WTC11 (cell line): Measurements from ENCODE around the gene COL16A1. TPM values are rescaled to one million over a fixed set of nuclear protein-coding genes. Genes with fewer than 3 reads are reported as not detected.

Experiments used
- ATAC-seq: fragments of 200-7000 bp; cut with Tn5 transposase; 2 replicates; pipeline ENCODE4 v1.10.0; 2021; ENCODE audit warnings: mild to moderate bottlenecking, moderate library complexity
- CTCF ChIA-PET: fragments of 300-600 bp; sonication (Branson Sonifier 250); formaldehyde crosslinking; loops from one replicate; lab custom pipeline; 2021; ENCODE audit warnings: antibody characterized with exemption; lab: Charles Lee
- POLR2A ChIA-PET: fragments of 350-600 bp; sonication (Branson Sonifier 250); formaldehyde crosslinking; loops from one replicate; lab custom pipeline; 2021; ENCODE audit warnings: antibody characterized with exemption; lab: Charles Lee
- DNase-seq: peaks from one replicate; pipeline ENCODE4 v3.0.0; 2021; ENCODE audit warnings: low spot score
- H3K27ac Mint-ChIP-seq: 2 replicates; pipeline ENCODE4 v1.8.0; 2021; ENCODE audit warnings: mixed read lengths
- H3K27me3 Mint-ChIP-seq: 2 replicates; pipeline ENCODE4 v1.8.0; 2021; ENCODE audit warnings: low read depth, mild to moderate bottlenecking, moderate library complexity, mixed read lengths
- H3K36me3 Mint-ChIP-seq: 2 replicates; pipeline ENCODE4 v1.8.0; 2021; ENCODE audit warnings: mixed read lengths
- H3K4me1 Mint-ChIP-seq: 2 replicates; pipeline ENCODE4 v1.8.0; 2022; ENCODE audit warnings: mixed read lengths
- H3K4me3 Mint-ChIP-seq: 2 replicates; pipeline ENCODE4 v1.8.0; 2021; ENCODE audit warnings: mild to moderate bottlenecking, moderate library complexity, mixed read lengths
- H3K9me3 Mint-ChIP-seq: 2 replicates; pipeline ENCODE4 v1.8.0; 2021; ENCODE audit warnings: mixed read lengths
- ATF6 ChIP-seq: sonication (generic); formaldehyde crosslinking; IDR thresholded peaks from 2 replicates; pipeline ENCODE4 v1.8.1; 2023; ENCODE audit warnings: mild to moderate bottlenecking, missing genetic modification reagents
- CREM ChIP-seq: sonication (generic); formaldehyde crosslinking; IDR thresholded peaks from 2 replicates; pipeline ENCODE4 v1.8.1; 2022; ENCODE audit warnings: mild to moderate bottlenecking, missing genetic modification reagents, moderate library complexity
- ETV6 ChIP-seq: sonication (generic); formaldehyde crosslinking; IDR thresholded peaks from 2 replicates; pipeline ENCODE4 v1.8.1; 2022; ENCODE audit warnings: mild to moderate bottlenecking, missing genetic modification reagents
- GTF2I ChIP-seq: fragments of 250-450 bp; sonication (Bioruptor Pico); conservative IDR thresholded peaks from 2 replicates; pipeline ENCODE4 v1.4.0; 2021; ENCODE audit warnings: mild to moderate bottlenecking
- NFATC4 ChIP-seq: fragments of 250-450 bp; sonication (Bioruptor Pico); IDR thresholded peaks from 2 replicates; pipeline ENCODE4 v1.9.0; 2021; ENCODE audit warnings: mild to moderate bottlenecking
- NFE2L1 ChIP-seq: sonication (generic); formaldehyde crosslinking; IDR thresholded peaks from 2 replicates; pipeline ENCODE4 v1.8.1; 2023; ENCODE audit warnings: missing genetic modification reagents
- SMAD3 ChIP-seq: sonication (generic); formaldehyde crosslinking; IDR thresholded peaks from 2 replicates; pipeline ENCODE4 v1.8.0; 2022; ENCODE audit warnings: missing genetic modification reagents, mild to moderate bottlenecking, borderline replicate concordance
- TP53 ChIP-seq: sonication (generic); formaldehyde crosslinking; IDR thresholded peaks from 2 replicates; pipeline ENCODE4 v1.8.1; 2023; ENCODE audit warnings: mild to moderate bottlenecking, missing genetic modification reagents
- ZBTB21 ChIP-seq: sonication (generic); formaldehyde crosslinking; IDR thresholded peaks from 2 replicates; pipeline ENCODE4 v1.8.1; 2023; ENCODE audit warnings: mild to moderate bottlenecking, missing genetic modification reagents, borderline replicate concordance
- ZNF138 ChIP-seq: sonication (generic); formaldehyde crosslinking; conservative IDR thresholded peaks from 2 replicates; pipeline ENCODE4 v1.8.1; 2022; ENCODE audit warnings: mild to moderate bottlenecking, moderate library complexity, missing genetic modification reagents
- ZNF232 ChIP-seq: sonication (generic); formaldehyde crosslinking; IDR thresholded peaks from 2 replicates; pipeline ENCODE4 v1.8.0; 2022; ENCODE audit warnings: mild to moderate bottlenecking, missing genetic modification reagents
- total RNA-seq: library from RNA; stranded (reverse); gene quantifications from 3 replicates; pipeline ENCODE4 v1.2.3, GENCODE V29; 2021
- TF ChIP-seq, protein P1 (sequence below): sonication (generic); formaldehyde crosslinking; IDR thresholded peaks from 2 replicates; pipeline ENCODE4 v1.8.0; 2022; ENCODE audit warnings: mild to moderate bottlenecking, missing genetic modification reagents
- TF ChIP-seq, protein P2 (sequence below): sonication (generic); formaldehyde crosslinking; IDR thresholded peaks from 2 replicates; pipeline ENCODE4 v1.8.1; 2022; ENCODE audit warnings: low read depth, missing genetic modification reagents, borderline replicate concordance
- TF ChIP-seq, protein P3 (sequence below): sonication (generic); formaldehyde crosslinking; IDR thresholded peaks from 2 replicates; pipeline ENCODE4 v1.8.0; 2022; ENCODE audit warnings: mild to moderate bottlenecking, missing genetic modification reagents
- TF ChIP-seq, protein P4 (sequence below): sonication (generic); formaldehyde crosslinking; IDR thresholded peaks from 2 replicates; pipeline ENCODE4 v1.8.0; 2023; ENCODE audit warnings: mild to moderate bottlenecking, missing genetic modification reagents
- TF ChIP-seq, protein P5 (sequence below): sonication (generic); formaldehyde crosslinking; IDR thresholded peaks from 2 replicates; pipeline ENCODE4 v1.8.0; 2023; ENCODE audit warnings: missing genetic modification reagents, mild to moderate bottlenecking, borderline replicate concordance
- TF ChIP-seq, protein P6 (sequence below): fragments of 250-450 bp; sonication (Bioruptor Pico); IDR thresholded peaks from 2 replicates; pipeline ENCODE4 v1.9.0; 2021; ENCODE audit warnings: moderate library complexity, mild to moderate bottlenecking, inconsistent platforms, borderline replicate concordance
- TF ChIP-seq, protein P7 (sequence below): sonication (generic); formaldehyde crosslinking; IDR thresholded peaks from 2 replicates; pipeline ENCODE4 v1.8.1; 2023; ENCODE audit warnings: mild to moderate bottlenecking, missing genetic modification reagents

The COL16A1 gene
- total RNA-seq, 1 experiment from 2014 or later, result 8.8 TPM

- H3K27me3 Mint-ChIP-seq, result no peaks in the 10 kb centered on the region; the same call in 1 of the 2 replicates
- ChIA-PET POLR2A (no interaction called here), CTCF (interaction anchor here (0.6 to 1.5 kb wide), 9 partner anchors 14 to 139 kb away, joined by 3 to 5 read pairs (median 4); partner anchors contain the start of gene COL16A1)
- no peaks in the 10 kb centered on the region for H3K36me3 Mint-ChIP-seq
- H3K4me3 Mint-ChIP-seq, result no peak overlapping the region
- DNase-seq (no peak), ATAC-seq (no peak)
- no peaks in the 10 kb centered on the region; the same call in 1 of the 2 replicates for H3K9me3 Mint-ChIP-seq
- H3K27ac Mint-ChIP-seq, result no peak overlapping the region
- H3K4me1 Mint-ChIP-seq, result 0 out of 2 replicates have a peak, but pooled peaks cover 3% of the 10 kb centered on the region
- TF ChIP-seq GTF2I (CRISPR knock-in tag) (no peak), ZNF232 (CRISPR knock-in tag) (no peak), NFE2L1 (CRISPR knock-in tag) (no peak), ZNF138 (CRISPR knock-in tag) (no peak), TP53 (no peak), CREM (CRISPR knock-in tag) (no peak), ZBTB21 (CRISPR knock-in tag) (no peak), ATF6 (no peak), SMAD3 (no peak), ETV6 (CRISPR knock-in tag) (no peak), NFATC4 (CRISPR knock-in tag) (no peak)
- TF ChIP-seq, protein P1, sequence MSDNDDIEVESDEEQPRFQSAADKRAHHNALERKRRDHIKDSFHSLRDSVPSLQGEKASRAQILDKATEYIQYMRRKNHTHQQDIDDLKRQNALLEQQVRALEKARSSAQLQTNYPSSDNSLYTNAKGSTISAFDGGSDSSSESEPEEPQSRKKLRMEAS, result no peak
- TF ChIP-seq, protein P2, sequence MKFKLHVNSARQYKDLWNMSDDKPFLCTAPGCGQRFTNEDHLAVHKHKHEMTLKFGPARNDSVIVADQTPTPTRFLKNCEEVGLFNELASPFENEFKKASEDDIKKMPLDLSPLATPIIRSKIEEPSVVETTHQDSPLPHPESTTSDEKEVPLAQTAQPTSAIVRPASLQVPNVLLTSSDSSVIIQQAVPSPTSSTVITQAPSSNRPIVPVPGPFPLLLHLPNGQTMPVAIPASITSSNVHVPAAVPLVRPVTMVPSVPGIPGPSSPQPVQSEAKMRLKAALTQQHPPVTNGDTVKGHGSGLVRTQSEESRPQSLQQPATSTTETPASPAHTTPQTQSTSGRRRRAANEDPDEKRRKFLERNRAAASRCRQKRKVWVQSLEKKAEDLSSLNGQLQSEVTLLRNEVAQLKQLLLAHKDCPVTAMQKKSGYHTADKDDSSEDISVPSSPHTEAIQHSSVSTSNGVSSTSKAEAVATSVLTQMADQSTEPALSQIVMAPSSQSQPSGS (CRISPR knock-in tag), result no peak
- TF ChIP-seq, protein P3, sequence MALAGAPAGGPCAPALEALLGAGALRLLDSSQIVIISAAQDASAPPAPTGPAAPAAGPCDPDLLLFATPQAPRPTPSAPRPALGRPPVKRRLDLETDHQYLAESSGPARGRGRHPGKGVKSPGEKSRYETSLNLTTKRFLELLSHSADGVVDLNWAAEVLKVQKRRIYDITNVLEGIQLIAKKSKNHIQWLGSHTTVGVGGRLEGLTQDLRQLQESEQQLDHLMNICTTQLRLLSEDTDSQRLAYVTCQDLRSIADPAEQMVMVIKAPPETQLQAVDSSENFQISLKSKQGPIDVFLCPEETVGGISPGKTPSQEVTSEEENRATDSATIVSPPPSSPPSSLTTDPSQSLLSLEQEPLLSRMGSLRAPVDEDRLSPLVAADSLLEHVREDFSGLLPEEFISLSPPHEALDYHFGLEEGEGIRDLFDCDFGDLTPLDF, result no peak
- TF ChIP-seq, protein P4, sequence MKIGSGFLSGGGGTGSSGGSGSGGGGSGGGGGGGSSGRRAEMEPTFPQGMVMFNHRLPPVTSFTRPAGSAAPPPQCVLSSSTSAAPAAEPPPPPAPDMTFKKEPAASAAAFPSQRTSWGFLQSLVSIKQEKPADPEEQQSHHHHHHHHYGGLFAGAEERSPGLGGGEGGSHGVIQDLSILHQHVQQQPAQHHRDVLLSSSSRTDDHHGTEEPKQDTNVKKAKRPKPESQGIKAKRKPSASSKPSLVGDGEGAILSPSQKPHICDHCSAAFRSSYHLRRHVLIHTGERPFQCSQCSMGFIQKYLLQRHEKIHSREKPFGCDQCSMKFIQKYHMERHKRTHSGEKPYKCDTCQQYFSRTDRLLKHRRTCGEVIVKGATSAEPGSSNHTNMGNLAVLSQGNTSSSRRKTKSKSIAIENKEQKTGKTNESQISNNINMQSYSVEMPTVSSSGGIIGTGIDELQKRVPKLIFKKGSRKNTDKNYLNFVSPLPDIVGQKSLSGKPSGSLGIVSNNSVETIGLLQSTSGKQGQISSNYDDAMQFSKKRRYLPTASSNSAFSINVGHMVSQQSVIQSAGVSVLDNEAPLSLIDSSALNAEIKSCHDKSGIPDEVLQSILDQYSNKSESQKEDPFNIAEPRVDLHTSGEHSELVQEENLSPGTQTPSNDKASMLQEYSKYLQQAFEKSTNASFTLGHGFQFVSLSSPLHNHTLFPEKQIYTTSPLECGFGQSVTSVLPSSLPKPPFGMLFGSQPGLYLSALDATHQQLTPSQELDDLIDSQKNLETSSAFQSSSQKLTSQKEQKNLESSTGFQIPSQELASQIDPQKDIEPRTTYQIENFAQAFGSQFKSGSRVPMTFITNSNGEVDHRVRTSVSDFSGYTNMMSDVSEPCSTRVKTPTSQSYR (CRISPR knock-in tag), result no peak
- TF ChIP-seq, protein P5, sequence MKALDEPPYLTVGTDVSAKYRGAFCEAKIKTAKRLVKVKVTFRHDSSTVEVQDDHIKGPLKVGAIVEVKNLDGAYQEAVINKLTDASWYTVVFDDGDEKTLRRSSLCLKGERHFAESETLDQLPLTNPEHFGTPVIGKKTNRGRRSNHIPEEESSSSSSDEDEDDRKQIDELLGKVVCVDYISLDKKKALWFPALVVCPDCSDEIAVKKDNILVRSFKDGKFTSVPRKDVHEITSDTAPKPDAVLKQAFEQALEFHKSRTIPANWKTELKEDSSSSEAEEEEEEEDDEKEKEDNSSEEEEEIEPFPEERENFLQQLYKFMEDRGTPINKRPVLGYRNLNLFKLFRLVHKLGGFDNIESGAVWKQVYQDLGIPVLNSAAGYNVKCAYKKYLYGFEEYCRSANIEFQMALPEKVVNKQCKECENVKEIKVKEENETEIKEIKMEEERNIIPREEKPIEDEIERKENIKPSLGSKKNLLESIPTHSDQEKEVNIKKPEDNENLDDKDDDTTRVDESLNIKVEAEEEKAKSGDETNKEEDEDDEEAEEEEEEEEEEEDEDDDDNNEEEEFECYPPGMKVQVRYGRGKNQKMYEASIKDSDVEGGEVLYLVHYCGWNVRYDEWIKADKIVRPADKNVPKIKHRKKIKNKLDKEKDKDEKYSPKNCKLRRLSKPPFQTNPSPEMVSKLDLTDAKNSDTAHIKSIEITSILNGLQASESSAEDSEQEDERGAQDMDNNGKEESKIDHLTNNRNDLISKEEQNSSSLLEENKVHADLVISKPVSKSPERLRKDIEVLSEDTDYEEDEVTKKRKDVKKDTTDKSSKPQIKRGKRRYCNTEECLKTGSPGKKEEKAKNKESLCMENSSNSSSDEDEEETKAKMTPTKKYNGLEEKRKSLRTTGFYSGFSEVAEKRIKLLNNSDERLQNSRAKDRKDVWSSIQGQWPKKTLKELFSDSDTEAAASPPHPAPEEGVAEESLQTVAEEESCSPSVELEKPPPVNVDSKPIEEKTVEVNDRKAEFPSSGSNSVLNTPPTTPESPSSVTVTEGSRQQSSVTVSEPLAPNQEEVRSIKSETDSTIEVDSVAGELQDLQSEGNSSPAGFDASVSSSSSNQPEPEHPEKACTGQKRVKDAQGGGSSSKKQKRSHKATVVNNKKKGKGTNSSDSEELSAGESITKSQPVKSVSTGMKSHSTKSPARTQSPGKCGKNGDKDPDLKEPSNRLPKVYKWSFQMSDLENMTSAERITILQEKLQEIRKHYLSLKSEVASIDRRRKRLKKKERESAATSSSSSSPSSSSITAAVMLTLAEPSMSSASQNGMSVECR (CRISPR knock-in tag), result no peak
- TF ChIP-seq, protein P6, sequence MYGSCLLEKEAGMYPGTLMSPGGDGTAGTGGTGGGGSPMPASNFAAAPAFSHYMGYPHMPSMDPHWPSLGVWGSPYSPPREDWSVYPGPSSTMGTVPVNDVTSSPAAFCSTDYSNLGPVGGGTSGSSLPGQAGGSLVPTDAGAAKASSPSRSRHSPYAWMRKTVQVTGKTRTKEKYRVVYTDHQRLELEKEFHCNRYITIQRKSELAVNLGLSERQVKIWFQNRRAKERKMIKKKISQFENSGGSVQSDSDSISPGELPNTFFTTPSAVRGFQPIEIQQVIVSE, result no peak
- TF ChIP-seq, protein P7, sequence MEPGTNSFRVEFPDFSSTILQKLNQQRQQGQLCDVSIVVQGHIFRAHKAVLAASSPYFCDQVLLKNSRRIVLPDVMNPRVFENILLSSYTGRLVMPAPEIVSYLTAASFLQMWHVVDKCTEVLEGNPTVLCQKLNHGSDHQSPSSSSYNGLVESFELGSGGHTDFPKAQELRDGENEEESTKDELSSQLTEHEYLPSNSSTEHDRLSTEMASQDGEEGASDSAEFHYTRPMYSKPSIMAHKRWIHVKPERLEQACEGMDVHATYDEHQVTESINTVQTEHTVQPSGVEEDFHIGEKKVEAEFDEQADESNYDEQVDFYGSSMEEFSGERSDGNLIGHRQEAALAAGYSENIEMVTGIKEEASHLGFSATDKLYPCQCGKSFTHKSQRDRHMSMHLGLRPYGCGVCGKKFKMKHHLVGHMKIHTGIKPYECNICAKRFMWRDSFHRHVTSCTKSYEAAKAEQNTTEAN (CRISPR knock-in tag), result no peak
These were observed 53.4 kb downstream of the COL16A1 start for GRCh38 chr1:31650161-31651088.
